HEK293T (cell line): ENCODE data around the gene MYO7A.

Experiments used
- CTCF ChIA-PET: fragments of 350-600 bp; formaldehyde crosslinking; extraction: SDS; loops from one replicate; lab custom pipeline; 2021; ENCODE audit warnings: antibody characterized with exemption, inconsistent platforms; lab: Yijun Ruan, JAX
- POLR2A ChIA-PET: fragments of 350-600 bp; formaldehyde crosslinking; extraction: SDS; loops from one replicate; lab custom pipeline; 2020; ENCODE audit warnings: antibody characterized with exemption, inconsistent platforms; lab: Yijun Ruan, JAX
- DNase-seq: peaks from one replicate; pipeline ENCODE4 v3.0.0; 2012; ENCODE audit warnings: mixed read lengths; ENCODE audit errors: extremely low spot score
- ARNT ChIP-seq: fragments of 450-650 bp; IDR thresholded peaks from 2 replicates; pipeline ENCODE4 v1.6.1; 2017; ENCODE audit warnings: mild to moderate bottlenecking
- BHLHE40 ChIP-seq: fragments of 450-650 bp; IDR thresholded peaks from 2 replicates; pipeline ENCODE4 v1.6.1; 2016; ENCODE audit warnings: mild to moderate bottlenecking, moderate library complexity, borderline replicate concordance
- CTBP1 ChIP-seq: fragments of 450-650 bp; IDR thresholded peaks from 2 replicates; pipeline ENCODE4 v1.6.1; 2016; ENCODE audit warnings: borderline replicate concordance
- ELF4 ChIP-seq: fragments of 450-650 bp; IDR thresholded peaks from 2 replicates; pipeline ENCODE4 v1.6.1; 2017; ENCODE audit warnings: antibody characterized with exemption
- FOXA1 ChIP-seq: fragments of 450-650 bp; IDR thresholded peaks from 2 replicates; pipeline ENCODE4 v1.6.1; 2016; ENCODE audit warnings: mild to moderate bottlenecking
- FOXK2 ChIP-seq: fragments of 450-650 bp; IDR thresholded peaks from 2 replicates; pipeline ENCODE4 v1.6.1; 2016; ENCODE audit warnings: mild to moderate bottlenecking
- FOXM1 ChIP-seq: fragments of 450-650 bp; IDR thresholded peaks from 2 replicates; pipeline ENCODE4 v1.6.1; 2017; ENCODE audit warnings: mild to moderate bottlenecking, borderline replicate concordance
- HDGF ChIP-seq: fragments of 450-650 bp; IDR thresholded peaks from 2 replicates; pipeline ENCODE4 v1.6.1; 2017; ENCODE audit warnings: antibody characterized with exemption, borderline replicate concordance
- L3MBTL2 ChIP-seq: fragments of 450-650 bp; conservative IDR thresholded peaks from 2 replicates; pipeline ENCODE4 v1.6.1; 2016; ENCODE audit warnings: mild to moderate bottlenecking
- LEF1 ChIP-seq: fragments of 450-650 bp; IDR thresholded peaks from 2 replicates; pipeline ENCODE4 v1.6.1; 2017; ENCODE audit warnings: mild to moderate bottlenecking, borderline replicate concordance
- NFRKB ChIP-seq: fragments of 450-650 bp; IDR thresholded peaks from 2 replicates; pipeline ENCODE4 v1.6.1; 2016; ENCODE audit warnings: mild to moderate bottlenecking, moderate library complexity
- SP1 ChIP-seq: fragments of 450-650 bp; IDR thresholded peaks from 2 replicates; pipeline ENCODE4 v1.6.1; 2017
- SUZ12 ChIP-seq: fragments of 450-650 bp; IDR thresholded peaks from 2 replicates; pipeline ENCODE4 v1.6.1; 2016; ENCODE audit warnings: mild to moderate bottlenecking
- TARDBP ChIP-seq: fragments of 450-650 bp; IDR thresholded peaks from 2 replicates; pipeline ENCODE4 v1.6.1; 2016
- ZNF384 ChIP-seq: fragments of 450-650 bp; IDR thresholded peaks from 2 replicates; pipeline ENCODE4 v1.6.1; 2016
- TF ChIP-seq, protein P1 (sequence below): fragments of 450-650 bp; IDR thresholded peaks from 2 replicates; pipeline ENCODE4 v1.6.1; 2016

MYO7A gene

DNA sequence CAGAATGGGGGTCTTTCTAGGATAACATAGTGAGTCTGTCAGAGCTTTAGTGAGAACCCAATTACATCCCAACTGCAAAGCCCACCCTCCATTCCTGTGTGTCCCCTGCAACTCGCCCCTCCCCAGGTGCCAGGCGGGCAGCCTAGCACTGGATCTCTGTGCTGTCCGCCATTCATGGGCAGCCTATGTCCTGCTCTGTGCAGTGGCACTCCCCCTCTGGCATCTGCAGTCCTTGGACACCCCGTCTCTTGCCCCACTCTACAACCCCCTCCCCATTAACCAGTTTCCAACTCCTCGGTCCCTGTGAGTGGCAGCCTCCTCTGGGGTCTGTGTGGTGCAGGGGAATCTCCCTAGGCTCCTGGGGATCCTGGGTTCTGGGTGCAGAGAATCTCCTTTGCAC lies 37.0 kb downstream of the MYO7A start:
- TF ChIP-seq ZNF384 = no peak
- no peak for TF ChIP-seq ELF4
- TF ChIP-seq BHLHE40 = no peak
- no peak for TF ChIP-seq CTBP1
- no peak for TF ChIP-seq HDGF
- TF ChIP-seq L3MBTL2 = no peak
- TF ChIP-seq SUZ12 = no peak
- DNase-seq = no peak
- POLR2A ChIA-PET = no interaction called here
- CTCF ChIA-PET = no interaction called here

DNA sequence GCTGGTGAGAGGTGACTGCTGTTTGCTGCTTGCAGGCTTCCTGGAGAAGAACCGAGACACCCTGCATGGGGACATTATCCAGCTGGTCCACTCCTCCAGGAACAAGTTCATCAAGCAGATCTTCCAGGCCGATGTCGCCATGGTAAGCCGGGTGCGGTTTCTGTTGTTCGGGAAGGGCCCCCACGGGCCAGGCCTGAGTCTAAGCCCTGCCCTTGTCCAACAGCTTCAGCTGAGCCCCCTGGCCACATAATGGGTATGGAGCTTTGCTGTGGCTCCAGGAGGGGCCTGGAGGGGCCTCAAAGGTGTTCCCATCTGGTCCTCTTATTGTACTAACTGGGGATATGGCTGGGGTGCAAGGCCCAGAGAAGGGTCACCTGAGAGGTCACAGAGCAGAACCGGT lies 38.0 kb downstream of the MYO7A start:
- ChIA-PET POLR2A (no interaction called here), CTCF (no interaction called here)
- no peak for TF ChIP-seq CTBP1
- no peak for TF ChIP-seq SP1
- no peak for TF ChIP-seq LEF1
- TF ChIP-seq ARNT = no peak
- TF ChIP-seq L3MBTL2 = no peak
- no peak for TF ChIP-seq ELF4
- TF ChIP-seq HDGF = no peak
- TF ChIP-seq FOXK2 = no peak
- no peak for TF ChIP-seq SUZ12
- no peak for TF ChIP-seq NFRKB
- TF ChIP-seq, protein P1, sequence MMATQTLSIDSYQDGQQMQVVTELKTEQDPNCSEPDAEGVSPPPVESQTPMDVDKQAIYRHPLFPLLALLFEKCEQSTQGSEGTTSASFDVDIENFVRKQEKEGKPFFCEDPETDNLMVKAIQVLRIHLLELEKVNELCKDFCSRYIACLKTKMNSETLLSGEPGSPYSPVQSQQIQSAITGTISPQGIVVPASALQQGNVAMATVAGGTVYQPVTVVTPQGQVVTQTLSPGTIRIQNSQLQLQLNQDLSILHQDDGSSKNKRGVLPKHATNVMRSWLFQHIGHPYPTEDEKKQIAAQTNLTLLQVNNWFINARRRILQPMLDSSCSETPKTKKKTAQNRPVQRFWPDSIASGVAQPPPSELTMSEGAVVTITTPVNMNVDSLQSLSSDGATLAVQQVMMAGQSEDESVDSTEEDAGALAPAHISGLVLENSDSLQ = no peak
- no peak for TF ChIP-seq BHLHE40
- TF ChIP-seq FOXA1 = no peak
- no peak for TF ChIP-seq TARDBP
- no peak for TF ChIP-seq FOXM1
- no peak for TF ChIP-seq ZNF384
- DNase-seq = no peak

DNA sequence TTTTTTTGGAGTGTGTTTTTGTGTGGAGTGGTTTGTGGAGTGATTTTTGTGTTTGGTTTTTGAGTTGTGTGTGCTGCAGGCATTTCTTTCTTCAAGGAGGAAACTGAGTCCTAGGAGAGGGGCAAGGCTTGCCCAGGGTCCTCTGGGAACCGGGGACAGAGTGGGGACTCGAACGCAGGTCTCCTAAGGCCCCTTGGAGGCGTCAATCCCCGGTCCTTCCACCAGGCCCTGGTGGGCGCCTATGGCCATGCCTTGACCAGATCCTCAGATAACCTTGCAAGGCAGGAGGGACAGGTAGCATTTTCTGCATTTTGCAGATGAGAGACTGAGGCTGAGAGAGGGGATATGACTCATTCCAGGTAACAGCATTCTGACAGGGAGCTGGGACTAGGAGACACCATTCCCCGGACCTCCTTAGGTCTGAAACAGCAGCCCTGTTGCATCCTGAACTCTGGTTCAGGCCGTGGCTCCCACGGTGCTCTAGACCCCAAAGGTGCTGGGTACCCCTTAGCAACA lies 39.1 kb downstream of the MYO7A start:
- ChIA-PET CTCF (no interaction called here), POLR2A (no interaction called here)
- TF ChIP-seq ARNT = no peak
- no peak for TF ChIP-seq ZNF384
- no peak for TF ChIP-seq LEF1
- TF ChIP-seq L3MBTL2 = no peak
- no peak for DNase-seq

DNA sequence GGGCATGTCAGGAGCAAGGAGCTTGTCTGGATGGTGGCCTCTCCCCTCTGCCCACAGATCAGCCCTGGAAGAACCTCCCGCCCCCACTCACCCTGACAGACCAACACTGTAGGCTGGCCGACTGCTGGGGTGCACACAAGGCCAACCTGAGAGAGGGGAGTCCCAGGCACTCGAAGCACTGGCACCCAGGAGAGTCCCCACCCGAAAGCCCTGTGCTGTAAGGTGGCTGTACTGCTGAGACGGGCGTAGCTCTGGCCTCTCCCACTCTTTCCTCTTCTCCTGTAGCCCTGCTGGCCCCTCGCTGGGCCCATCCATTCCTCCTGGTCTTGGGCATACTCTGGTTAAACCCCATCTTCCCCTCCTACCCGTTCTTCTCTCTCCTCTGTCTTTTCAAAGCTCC lies 39.7 kb downstream of the MYO7A start:
- ChIA-PET POLR2A (no interaction called here), CTCF (no interaction called here)
- TF ChIP-seq, protein P1 = no peak
- TF ChIP-seq TARDBP = no peak
- no peak for TF ChIP-seq L3MBTL2
- no peak for TF ChIP-seq BHLHE40
- no peak for TF ChIP-seq ZNF384
- no peak for TF ChIP-seq SP1
- TF ChIP-seq FOXA1 = no peak
- no peak for TF ChIP-seq ELF4
- TF ChIP-seq LEF1 = no peak
- no peak for TF ChIP-seq NFRKB
- TF ChIP-seq ARNT = no peak
- TF ChIP-seq FOXK2 = no peak
- no peak for TF ChIP-seq CTBP1
- TF ChIP-seq SUZ12 = no peak
- no peak for TF ChIP-seq HDGF
- TF ChIP-seq FOXM1 = no peak
- no peak for DNase-seq

DNA sequence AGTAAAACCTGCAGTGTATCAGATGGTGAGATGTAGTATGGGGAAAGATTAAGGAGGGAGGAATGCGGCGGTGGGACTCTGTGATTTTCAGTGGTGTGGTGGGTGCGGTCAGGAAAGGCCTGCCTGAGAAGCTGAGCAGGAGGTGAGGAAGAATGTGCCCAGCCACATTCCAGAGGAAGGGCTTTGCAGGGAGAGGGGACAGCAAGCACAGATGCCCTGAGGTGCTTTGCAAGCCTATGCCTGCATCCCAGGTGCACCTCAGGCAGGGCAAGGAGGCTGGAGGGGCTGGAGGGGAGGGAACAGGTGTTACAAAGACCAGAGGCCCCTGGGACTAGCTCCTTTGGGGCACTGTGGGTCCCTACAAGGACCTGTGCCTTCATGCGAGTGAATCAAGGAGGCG lies 42.1 kb downstream of the MYO7A start:
- ChIA-PET CTCF (no interaction called here), POLR2A (no interaction called here)
- TF ChIP-seq BHLHE40 = no peak
- no peak for DNase-seq

DNA sequence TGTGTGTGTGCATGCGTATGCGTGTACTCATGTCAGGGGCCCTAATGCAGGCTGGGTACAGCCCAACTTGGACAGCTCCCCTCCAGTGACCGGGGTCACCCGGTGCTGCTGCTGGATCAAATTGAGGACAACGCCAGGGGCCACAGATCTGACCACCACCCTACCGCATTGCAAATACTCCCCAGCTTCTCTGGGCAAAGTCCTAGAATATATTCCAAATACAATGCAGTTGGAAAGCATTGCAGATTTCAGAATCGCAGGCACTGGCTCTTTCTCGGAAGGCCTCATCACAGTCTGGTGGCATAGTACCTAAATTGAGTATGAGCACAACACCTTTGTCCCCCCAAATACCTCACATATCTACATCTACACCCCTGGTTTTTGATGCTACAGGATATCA lies 43.2 kb downstream of the MYO7A start:
- TF ChIP-seq TARDBP (no peak), FOXA1 (no peak), NFRKB (no peak), BHLHE40 (no peak), ZNF384 (no peak), LEF1 (no peak), FOXK2 (no peak), HDGF (no peak), L3MBTL2 (no peak), SUZ12 (no peak), ARNT (no peak)
- DNase-seq = no peak
- POLR2A ChIA-PET = no interaction called here
- CTCF ChIA-PET = no interaction called here

DNA sequence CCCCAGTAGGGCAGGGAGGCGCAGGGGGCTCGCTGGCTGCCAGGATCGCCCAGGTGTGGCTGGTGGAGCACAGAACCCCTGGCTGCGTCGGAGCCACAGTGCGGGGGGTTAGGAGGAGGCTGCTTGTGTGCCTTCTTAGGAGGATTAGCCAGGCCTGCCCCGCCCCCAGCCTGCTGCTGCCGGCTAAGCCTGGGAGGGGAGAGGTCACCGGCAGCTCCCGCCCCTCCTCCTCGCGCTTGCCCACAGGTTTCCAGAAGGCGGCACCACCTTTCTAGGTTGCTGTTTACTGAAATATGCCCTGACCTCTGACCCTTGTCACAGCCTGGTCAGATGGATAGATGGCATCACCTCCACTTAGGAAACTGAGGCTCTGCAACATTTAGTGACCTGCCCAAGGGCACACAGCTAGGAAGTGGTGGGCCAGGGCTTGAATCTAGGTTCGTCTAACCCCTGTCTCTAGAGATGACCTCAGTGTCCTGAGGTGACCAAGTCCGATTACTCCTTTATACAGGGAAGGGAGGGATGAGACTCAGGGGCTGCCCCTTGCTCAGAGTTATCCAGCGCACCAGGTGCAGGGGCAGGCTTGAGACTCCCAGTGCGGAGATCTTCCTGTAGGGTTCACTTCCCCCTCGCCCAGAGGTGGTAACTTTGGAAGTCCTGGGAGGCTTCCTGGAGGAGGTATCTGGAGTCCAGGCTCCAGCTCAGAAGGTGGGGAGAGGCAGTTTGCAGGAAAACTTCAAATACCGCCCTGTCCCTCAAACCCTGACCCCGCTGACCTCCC lies 44.0 kb downstream of the MYO7A start:
- TF ChIP-seq ZNF384 (no peak), ELF4 (no peak), FOXK2 (no peak), LEF1 (no peak), ARNT (no peak), L3MBTL2 (no peak), SP1 (no peak)
- CTCF ChIA-PET = no interaction called here
- POLR2A ChIA-PET = no interaction called here
- DNase-seq = no peak
